ENCODE measurements around the gene PRKCSH. TPM values are rescaled to one million over a fixed set of nuclear protein-coding genes. Genes with fewer than 3 reads are reported as not detected.

The PRKCSH gene, protein sequence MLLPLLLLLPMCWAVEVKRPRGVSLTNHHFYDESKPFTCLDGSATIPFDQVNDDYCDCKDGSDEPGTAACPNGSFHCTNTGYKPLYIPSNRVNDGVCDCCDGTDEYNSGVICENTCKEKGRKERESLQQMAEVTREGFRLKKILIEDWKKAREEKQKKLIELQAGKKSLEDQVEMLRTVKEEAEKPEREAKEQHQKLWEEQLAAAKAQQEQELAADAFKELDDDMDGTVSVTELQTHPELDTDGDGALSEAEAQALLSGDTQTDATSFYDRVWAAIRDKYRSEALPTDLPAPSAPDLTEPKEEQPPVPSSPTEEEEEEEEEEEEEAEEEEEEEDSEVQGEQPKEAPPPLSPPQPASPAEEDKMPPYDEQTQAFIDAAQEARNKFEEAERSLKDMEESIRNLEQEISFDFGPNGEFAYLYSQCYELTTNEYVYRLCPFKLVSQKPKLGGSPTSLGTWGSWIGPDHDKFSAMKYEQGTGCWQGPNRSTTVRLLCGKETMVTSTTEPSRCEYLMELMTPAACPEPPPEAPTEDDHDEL
- total RNA-seq (ENCODE audit: unreplicated experiment): 276 TPM
- long read RNA-seq, partial matches to known transcripts: 1 of 14 reads
- long read RNA-seq, other reads (novel, unspliced or antisense): 12 of 14 reads

DNA sequence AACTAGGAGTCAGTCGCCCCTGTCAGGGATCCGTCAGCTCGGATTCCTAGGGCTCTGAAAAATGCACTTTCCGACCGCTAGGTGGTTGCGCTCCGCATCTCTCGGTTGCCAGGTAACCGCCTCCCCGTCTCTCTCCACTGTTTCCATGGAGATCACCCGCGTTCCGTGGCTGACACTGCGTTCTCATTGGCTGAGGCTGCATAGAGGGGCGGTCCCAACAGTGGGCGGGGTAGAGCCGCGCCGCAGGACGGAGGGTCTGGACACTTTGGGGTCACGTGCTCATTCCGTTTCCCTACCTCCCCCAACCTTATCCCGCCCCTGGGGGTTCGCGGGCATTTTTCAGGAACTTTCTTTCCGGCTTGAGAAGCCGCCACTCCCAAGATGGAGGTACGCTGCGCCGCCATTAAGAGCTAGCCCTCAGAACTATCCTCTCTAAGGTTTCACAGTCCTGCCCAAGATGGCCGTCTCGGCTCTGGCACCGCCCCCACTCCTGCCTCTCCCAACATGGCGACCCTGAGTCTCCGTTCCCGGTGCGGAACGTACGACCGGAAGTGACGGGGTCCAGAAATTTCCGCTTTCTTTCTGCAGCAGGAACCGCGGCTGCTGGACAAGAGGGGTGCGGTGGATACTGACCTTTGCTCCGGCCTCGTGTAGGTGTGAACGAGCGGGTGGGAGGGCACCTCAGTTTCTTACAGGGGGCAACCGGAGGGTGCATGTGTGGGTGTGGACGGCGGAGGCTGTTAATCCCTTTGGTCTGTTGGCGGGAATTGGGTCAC is at the start of gene PRKCSH, which contains the start of gene ODAD3:
Gene PRKCSH (plus strand): TSS at position 579 of the 776 bp plus-strand sequence. CDS start 483 bp downstream, outside the sequence.
Gene ODAD3 (minus strand): TSS at position 65 of the 776 bp plus-strand sequence. CDS start 105 bp downstream, outside the sequence.
- peak within 1 kb of the TSS; percentile 97 for H3K27ac Mint-ChIP-seq (ENCODE audit: unreplicated experiment)
- peaks cover 5% of the 10 kb centered on the region for H3K27me3 Mint-ChIP-seq (ENCODE audit: unreplicated experiment)
- H3K4me1 Mint-ChIP-seq (ENCODE audit: low read depth, unreplicated experiment): peaks cover 3% of the 10 kb centered on the region
- DNase-seq: peak; percentile 98
- peaks cover 3% of the 10 kb centered on the region for H3K9me3 Mint-ChIP-seq (ENCODE audit: unreplicated experiment)
- TF ChIP-seq, protein P1, sequence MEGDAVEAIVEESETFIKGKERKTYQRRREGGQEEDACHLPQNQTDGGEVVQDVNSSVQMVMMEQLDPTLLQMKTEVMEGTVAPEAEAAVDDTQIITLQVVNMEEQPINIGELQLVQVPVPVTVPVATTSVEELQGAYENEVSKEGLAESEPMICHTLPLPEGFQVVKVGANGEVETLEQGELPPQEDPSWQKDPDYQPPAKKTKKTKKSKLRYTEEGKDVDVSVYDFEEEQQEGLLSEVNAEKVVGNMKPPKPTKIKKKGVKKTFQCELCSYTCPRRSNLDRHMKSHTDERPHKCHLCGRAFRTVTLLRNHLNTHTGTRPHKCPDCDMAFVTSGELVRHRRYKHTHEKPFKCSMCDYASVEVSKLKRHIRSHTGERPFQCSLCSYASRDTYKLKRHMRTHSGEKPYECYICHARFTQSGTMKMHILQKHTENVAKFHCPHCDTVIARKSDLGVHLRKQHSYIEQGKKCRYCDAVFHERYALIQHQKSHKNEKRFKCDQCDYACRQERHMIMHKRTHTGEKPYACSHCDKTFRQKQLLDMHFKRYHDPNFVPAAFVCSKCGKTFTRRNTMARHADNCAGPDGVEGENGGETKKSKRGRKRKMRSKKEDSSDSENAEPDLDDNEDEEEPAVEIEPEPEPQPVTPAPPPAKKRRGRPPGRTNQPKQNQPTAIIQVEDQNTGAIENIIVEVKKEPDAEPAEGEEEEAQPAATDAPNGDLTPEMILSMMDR (IDR thresholded peaks at IDR 0.05; ENCODE audit: partially characterized antibody, unreplicated experiment): peak; percentile 99
- H3K36me3 Mint-ChIP-seq (ENCODE audit: unreplicated experiment): no peaks in the 10 kb centered on the region
- peak within 1 kb of the TSS; percentile 100 for H3K4me3 Mint-ChIP-seq (ENCODE audit: unreplicated experiment)

DNA sequence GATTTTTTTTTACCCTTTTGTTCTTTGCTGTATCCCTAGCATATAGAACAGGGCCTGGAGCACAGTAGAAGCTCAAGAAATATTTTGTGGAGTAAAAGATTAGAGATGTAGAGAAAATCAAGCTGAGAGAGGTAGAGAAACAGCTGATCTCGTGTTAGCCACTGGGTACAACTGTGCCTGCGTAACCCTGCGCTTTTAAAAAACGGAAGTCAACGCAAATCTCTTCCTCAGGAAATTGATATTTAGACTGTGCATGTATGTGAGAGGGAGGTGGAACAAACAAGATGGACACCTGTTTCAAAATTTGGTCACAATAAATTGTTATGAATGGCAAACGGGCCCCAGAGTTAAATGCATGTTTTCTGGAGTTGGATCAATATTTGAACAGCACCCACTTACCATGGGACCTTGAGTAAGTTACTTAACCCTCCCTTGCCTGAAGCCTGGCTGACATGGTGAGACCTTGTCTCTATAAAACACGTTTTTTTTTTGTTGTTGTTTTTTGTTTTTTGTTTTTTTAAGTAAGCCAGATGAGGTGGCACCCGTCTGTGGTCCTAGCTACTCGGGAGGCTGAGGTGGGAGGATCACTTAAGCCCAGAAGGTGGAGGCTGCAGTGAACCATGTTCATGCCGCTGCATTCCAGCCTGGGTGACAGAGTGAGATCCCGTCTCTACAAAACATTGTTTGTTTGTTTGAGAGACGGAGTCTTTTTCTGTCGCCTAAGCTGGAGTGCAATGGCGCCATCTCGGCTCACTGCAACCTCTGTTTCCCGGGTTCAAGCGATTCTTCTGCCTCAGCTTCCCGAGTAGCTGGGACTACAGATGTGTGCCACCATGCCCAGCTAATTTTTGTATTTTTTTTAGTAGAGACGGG is 48.0 kb upstream of the PRKCSH start:
- Mint-ChIP-seq H3K27ac (ENCODE audit: unreplicated experiment) (no peak overlapping the region), H3K9me3 (ENCODE audit: unreplicated experiment) (peaks cover 3% of the 10 kb centered on the region), H3K36me3 (ENCODE audit: unreplicated experiment) (no peaks in the 10 kb centered on the region), H3K4me1 (ENCODE audit: low read depth, unreplicated experiment) (peaks cover 3% of the 10 kb centered on the region), H3K4me3 (ENCODE audit: unreplicated experiment) (no peak overlapping the region), H3K27me3 (ENCODE audit: unreplicated experiment) (peaks cover 5% of the 10 kb centered on the region)
- TF ChIP-seq, protein P1 (IDR thresholded peaks at IDR 0.05; ENCODE audit: partially characterized antibody, unreplicated experiment): no peak
- DNase-seq: no peak

DNA sequence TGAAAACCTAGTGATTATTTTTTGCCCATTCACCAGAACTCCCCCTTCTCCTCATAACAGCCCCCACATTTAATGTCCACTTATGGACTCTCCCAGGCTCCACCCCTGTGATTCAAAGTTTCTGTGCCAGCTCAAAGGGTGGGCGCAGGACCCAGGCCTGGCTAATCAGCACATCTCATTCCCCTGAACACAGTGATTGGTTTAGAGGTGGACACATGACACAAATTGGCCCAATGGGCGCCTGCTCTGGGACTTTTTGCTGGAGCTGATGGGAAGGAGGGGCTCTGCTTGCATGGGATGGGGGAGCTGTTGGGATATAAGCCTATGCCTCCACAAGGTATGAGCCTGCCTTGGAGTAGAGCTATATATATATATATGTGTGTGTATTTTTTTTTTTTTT is 45.1 kb upstream of the PRKCSH start:
- TF ChIP-seq, protein P1 (IDR thresholded peaks at IDR 0.05; ENCODE audit: partially characterized antibody, unreplicated experiment): no peak
- Mint-ChIP-seq H3K27me3 (ENCODE audit: unreplicated experiment) (peaks cover 3% of the 10 kb centered on the region), H3K9me3 (ENCODE audit: unreplicated experiment) (no peaks in the 10 kb centered on the region), H3K27ac (ENCODE audit: unreplicated experiment) (no peak overlapping the region), H3K36me3 (ENCODE audit: unreplicated experiment) (no peaks in the 10 kb centered on the region), H3K4me3 (ENCODE audit: unreplicated experiment) (no peak overlapping the region), H3K4me1 (ENCODE audit: low read depth, unreplicated experiment) (no peaks in the 10 kb centered on the region)
- no peak for DNase-seq

DNA sequence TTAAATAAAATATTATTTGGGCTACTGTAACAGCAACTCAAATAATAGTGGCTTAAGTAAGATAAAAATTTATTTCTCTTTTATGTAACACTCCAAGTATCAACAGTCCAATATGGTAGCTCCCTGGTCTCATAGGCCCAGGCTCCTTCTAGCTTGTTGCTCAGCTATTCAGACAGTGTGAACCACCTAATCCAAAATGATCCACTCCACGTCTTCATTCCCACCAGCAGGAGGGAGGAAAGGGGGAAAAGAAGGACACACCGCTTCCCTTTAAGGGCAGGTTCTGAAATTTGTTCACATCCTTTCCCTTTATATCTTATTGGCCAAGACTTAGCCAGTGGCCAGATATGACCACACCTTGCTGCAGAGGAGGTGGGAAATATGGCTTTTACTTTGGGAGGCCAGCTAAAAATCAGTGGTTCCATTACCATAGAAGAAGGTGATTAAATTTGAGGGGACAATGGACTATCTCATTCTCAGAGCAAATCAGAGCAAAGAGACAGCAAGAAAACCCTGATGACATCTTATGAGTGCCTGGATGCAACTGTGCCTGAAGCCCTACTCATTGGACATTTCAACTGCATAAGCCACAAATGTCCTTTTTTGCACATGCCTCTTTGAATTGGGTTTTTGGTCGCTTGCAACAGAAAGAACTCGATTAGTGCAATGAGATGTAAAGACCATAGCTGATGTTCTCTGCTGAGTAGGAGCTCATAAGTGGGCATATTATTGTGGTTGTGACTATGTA is 44.3 kb upstream of the PRKCSH start:
- H3K4me1 Mint-ChIP-seq (ENCODE audit: low read depth, unreplicated experiment): no peaks in the 10 kb centered on the region
- H3K36me3 Mint-ChIP-seq (ENCODE audit: unreplicated experiment): no peaks in the 10 kb centered on the region
- H3K9me3 Mint-ChIP-seq (ENCODE audit: unreplicated experiment): no peaks in the 10 kb centered on the region
- no peak for DNase-seq
- no peak overlapping the region for H3K4me3 Mint-ChIP-seq (ENCODE audit: unreplicated experiment)
- TF ChIP-seq, protein P1 (IDR thresholded peaks at IDR 0.05; ENCODE audit: partially characterized antibody, unreplicated experiment): no peak
- H3K27me3 Mint-ChIP-seq (ENCODE audit: unreplicated experiment): peaks cover 3% of the 10 kb centered on the region
- no peak overlapping the region for H3K27ac Mint-ChIP-seq (ENCODE audit: unreplicated experiment)

All from glutamatergic neuron (in vitro differentiated cells).